Cardiac fibroblast (primary cell): Measurements from ENCODE around the gene UNC80.

Experiments
- DNase-seq, 2 donors: peaks; one replicate each; pipeline versions ENCODE4 v3.0.0 to v3.0.0-alpha.2; 2010; ENCODE audit warnings: low read depth in 2 of 2
- H3K4me3 ChIP-seq, 2 donors: replicated peaks in 1 of 2; 1 replicate in 1 of 2; 2 replicates in 1 of 2; pipeline ENCODE4 v1.5.1; 2011; ENCODE audit warnings: low read depth in 2 of 2, low read length in 2 of 2, mild to moderate bottlenecking in 2 of 2, moderate library complexity in 1 of 2
- CTCF ChIP-seq: IDR thresholded peaks from one replicate; pipeline ENCODE4 v1.5.1; 2011; ENCODE audit warnings: low read depth, mild to moderate bottlenecking, low read length, inconsistent platforms

The UNC80 gene

GRCh38 chr2:209917154-209917771, 145.6 kb downstream of the UNC80 start:
- no peak for DNase-seq
- TF ChIP-seq CTCF: no peak
- no peak overlapping the region for H3K4me3 ChIP-seq

DNA sequence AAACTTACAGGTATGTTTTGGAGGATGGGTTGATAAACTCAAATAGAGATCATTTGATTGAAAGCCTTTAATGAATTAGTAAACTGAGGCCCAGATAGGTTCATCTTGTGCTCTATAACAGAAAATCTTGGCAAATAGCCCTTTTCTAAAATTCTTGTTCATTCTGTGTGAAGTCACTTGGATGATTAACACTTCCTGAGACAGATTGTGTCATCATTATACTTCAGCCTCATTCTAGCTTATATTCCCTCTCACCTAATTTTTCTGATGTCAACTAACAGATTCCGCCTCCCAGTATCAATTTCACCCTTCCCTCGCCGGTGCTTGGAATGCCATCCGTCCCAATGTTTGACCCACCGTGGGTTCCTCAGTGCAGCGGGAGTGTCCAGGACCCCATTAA, 146.6 kb downstream of the UNC80 start:
- H3K4me3 ChIP-seq: no peak overlapping the region
- TF ChIP-seq CTCF: no peak
- DNase-seq: no peak

- no peak overlapping the region for H3K4me3 ChIP-seq
- DNase-seq: peak in 1 of 2 donors; percentile 1
- no peak for TF ChIP-seq CTCF
Observed at GRCh38 chr2:209922116-209922515, 150.5 kb downstream of the UNC80 start.

GRCh38 chr2:209929369-209929768, 157.7 kb downstream of the UNC80 start:
- no peak overlapping the region for H3K4me3 ChIP-seq
- no peak for TF ChIP-seq CTCF
- no peak for DNase-seq

DNA sequence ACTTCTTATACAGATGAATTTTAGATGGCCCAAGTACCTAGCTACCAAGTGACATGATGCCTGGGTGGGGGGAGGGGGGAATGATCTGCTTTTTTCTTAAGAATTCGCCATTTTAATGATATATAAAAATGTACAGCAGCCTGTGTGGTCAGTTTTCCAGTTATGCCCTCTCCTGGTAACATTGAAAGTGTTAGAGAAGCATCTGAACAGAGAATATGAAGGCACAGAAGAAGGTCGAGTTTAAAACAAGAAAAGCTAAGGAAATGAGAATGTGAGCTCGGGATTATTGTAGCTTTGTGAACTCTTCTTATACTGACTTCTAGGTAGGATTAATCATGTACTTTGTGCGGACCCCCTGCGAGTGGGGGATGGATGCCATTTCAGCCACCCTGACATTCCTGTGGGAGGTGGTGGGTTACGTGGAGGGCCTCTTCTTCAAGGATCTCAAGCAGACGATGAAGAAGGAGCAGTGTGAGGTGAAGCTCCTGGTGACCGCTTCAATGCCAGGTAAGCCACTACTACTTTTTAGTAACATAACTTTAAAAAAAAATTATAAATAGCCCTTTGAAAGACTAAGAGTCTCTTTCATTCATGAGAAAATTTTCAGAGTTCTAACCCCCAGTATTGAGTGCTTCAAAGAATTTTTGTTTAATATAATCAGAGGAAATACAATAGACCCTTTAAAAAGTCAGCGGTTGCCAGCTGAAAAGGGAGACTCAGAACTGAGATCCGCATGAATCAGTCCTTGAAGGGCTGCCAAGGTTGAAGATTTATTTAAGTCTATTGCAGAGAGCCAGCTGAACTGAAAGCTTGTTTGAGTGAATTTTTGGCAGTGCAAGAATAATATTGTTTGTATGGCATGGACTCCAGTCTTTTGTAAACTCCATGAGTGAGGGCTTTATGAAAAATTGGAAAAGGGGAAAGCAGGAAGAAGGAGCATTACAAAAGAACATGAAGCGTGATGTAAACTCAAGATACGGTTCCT, 162.2 kb downstream of the UNC80 start:
- H3K4me3 ChIP-seq: peak overlapping the region in 1 of 2 donors; percentile 21
- DNase-seq: peak; percentile 79 to 87

GRCh38 chr2:209936106-209936666, 164.6 kb downstream of the UNC80 start:
- DNase-seq: peak in 1 of 2 donors; percentile 3
- no peak for TF ChIP-seq CTCF

More for the DNA sequence above, 162.2 kb downstream of the UNC80 start:
- TF ChIP-seq CTCF: no peak

More at GRCh38 chr2:209936106-209936666, 164.6 kb downstream of the UNC80 start:
- H3K4me3 ChIP-seq: no peak overlapping the region
